Esophagus muscularis mucosa (tissue), 3 donors: Measurements from ENCODE around the gene KRTAP4-12.

Source experiments
- POLR2AphosphoS5 ChIP-seq, 2 donors: sonication (generic); formaldehyde crosslinking; IDR thresholded peaks; one replicate each; pipeline ENCODE4 v1.6.1; 2017; ENCODE audit warnings: antibody characterized with exemption in 2 of 2
- TF ChIP-seq, protein P1 (sequence below), 3 experiments: fragments of 200-600 bp in 2 of 3; fragments of 450-650 bp in 1 of 3; sonication (generic) in 2 of 3; IDR thresholded peaks; one replicate each; pipeline ENCODE4 v1.5.1; 2017 to 2019; ENCODE audit warnings: antibody characterized with exemption in 3 of 3, mild to moderate bottlenecking in 2 of 3, moderate library complexity in 1 of 3

DNA sequence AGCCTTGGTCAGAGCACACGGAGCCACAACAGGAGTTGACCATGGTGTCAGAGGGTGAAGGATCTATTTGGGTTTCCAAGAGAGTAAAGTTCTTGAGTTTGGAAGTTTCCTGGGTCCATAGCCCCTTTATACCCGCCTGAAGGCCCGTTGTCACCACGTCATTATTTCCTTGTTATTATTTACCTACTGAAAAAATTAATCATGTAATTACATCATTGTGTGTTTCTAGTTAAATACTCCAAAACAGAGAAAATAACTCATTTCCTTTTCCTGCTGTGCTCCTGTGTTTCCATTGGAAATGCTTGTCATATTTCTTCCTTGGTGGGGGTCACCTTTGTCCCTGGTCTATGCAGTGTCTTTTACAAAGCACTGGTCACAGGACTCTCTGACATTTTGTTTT, 25.9 kb downstream of the KRTAP4-12 start, which contains the start of gene KRTAP4-8:
- TF ChIP-seq POLR2AphosphoS5 (IDR thresholded peaks at IDR 0.05) = no peak
- TF ChIP-seq, protein P1, sequence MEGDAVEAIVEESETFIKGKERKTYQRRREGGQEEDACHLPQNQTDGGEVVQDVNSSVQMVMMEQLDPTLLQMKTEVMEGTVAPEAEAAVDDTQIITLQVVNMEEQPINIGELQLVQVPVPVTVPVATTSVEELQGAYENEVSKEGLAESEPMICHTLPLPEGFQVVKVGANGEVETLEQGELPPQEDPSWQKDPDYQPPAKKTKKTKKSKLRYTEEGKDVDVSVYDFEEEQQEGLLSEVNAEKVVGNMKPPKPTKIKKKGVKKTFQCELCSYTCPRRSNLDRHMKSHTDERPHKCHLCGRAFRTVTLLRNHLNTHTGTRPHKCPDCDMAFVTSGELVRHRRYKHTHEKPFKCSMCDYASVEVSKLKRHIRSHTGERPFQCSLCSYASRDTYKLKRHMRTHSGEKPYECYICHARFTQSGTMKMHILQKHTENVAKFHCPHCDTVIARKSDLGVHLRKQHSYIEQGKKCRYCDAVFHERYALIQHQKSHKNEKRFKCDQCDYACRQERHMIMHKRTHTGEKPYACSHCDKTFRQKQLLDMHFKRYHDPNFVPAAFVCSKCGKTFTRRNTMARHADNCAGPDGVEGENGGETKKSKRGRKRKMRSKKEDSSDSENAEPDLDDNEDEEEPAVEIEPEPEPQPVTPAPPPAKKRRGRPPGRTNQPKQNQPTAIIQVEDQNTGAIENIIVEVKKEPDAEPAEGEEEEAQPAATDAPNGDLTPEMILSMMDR (IDR thresholded peaks at IDR 0.05) = no peak
